ENCODE measurements around the gene POP7. TPM values are rescaled to one million over a fixed set of nuclear protein-coding genes. Genes with fewer than 3 reads are reported as not detected.
"Not testable (repeated sequence)": the region's sequence is repeated elsewhere in the genome, so short reads cannot be mapped to it uniquely, and the experiment has no call there.

POP7 gene
- total RNA-seq, 1 experiment from 2014 or later, result 72.6 TPM

- no TSS peak for BruUV-seq (replicated peaks)
- no peaks in the 10 kb centered on the region for H3K27me3 ChIP-seq (replicated peaks; ENCODE audit: insufficient read depth, low read depth, low read length, poor library complexity)
- POLR2A ChIA-PET (ENCODE audit: low non-redundant PET), result no interaction called here
Measured at GRCh38 chr7:100667331-100668068, 38.4 kb upstream of the POP7 start.

GRCh38 chr7:100668069-100668449, 37.9 kb upstream of the POP7 start:
- intact Hi-C loops (cut with micrococcal nuclease; ENCODE audit: unreplicated experiment), result no loop called here
- no peak for DNase-seq (ENCODE audit: low spot score)
- TF ChIP-seq CTCF (conservative IDR thresholded peaks at IDR 0.05; ENCODE audit: low read depth, low read length) (no peak), EZH2 (IDR thresholded peaks at IDR 0.05; ENCODE audit: borderline replicate concordance, low read depth, low read length, poor library complexity, severe bottlenecking) (no peak)
- Histone ChIP-seq H3K27ac (ENCODE audit: low read depth, low read length, poor library complexity, severe bottlenecking) (no peak overlapping the region), H3K4me1 (ENCODE audit: insufficient read depth, low read length, poor library complexity, severe bottlenecking) (no peaks in the 10 kb centered on the region), H3K4me3 (ENCODE audit: low read depth, low read length, poor library complexity, severe bottlenecking) (no peak overlapping the region), H3K9me3 (ENCODE audit: low read depth, low read length, poor library complexity, severe bottlenecking) (no peaks in the 10 kb centered on the region), H3K27me3 (replicated peaks; ENCODE audit: insufficient read depth, low read depth, low read length, poor library complexity) (no peaks in the 10 kb centered on the region), H3K36me3 (ENCODE audit: insufficient read depth, low read length, poor library complexity, severe bottlenecking) (no peaks in the 10 kb centered on the region)
- no TSS peak for BruUV-seq (replicated peaks)
- CTCF ChIA-PET, result no interaction called here
- POLR2A ChIA-PET (ENCODE audit: low non-redundant PET), result no interaction called here

More at GRCh38 chr7:100667331-100668068, 38.4 kb upstream of the POP7 start:
- intact Hi-C loops (cut with micrococcal nuclease; ENCODE audit: unreplicated experiment), result no loop called here
- DNase-seq (ENCODE audit: low spot score), result no peak
- CTCF ChIA-PET, result no interaction called here
- Histone ChIP-seq H3K27ac (ENCODE audit: low read depth, low read length, poor library complexity, severe bottlenecking) (no peak overlapping the region), H3K9me3 (ENCODE audit: low read depth, low read length, poor library complexity, severe bottlenecking) (no peaks in the 10 kb centered on the region), H3K4me1 (ENCODE audit: insufficient read depth, low read length, poor library complexity, severe bottlenecking) (no peaks in the 10 kb centered on the region), H3K4me3 (ENCODE audit: low read depth, low read length, poor library complexity, severe bottlenecking) (no peak overlapping the region), H3K36me3 (ENCODE audit: insufficient read depth, low read length, poor library complexity, severe bottlenecking) (no peaks in the 10 kb centered on the region)
- no peak for TF ChIP-seq CTCF (conservative IDR thresholded peaks at IDR 0.05; ENCODE audit: low read depth, low read length)
- no peak for TF ChIP-seq EZH2 (IDR thresholded peaks at IDR 0.05; ENCODE audit: borderline replicate concordance, low read depth, low read length, poor library complexity, severe bottlenecking)

GRCh38 chr7:100669106-100669505, 36.8 kb upstream of the POP7 start:
- CTCF ChIA-PET; BruUV-seq (replicated peaks); POLR2A ChIA-PET (ENCODE audit: low non-redundant PET); H3K4me3 ChIP-seq (ENCODE audit: low read depth, low read length, poor library complexity, severe bottlenecking); DNase-seq (ENCODE audit: low spot score); H3K27me3 ChIP-seq (replicated peaks; ENCODE audit: insufficient read depth, low read depth, low read length, poor library complexity); H3K27ac ChIP-seq (ENCODE audit: low read depth, low read length, poor library complexity, severe bottlenecking); H3K9me3 ChIP-seq (ENCODE audit: low read depth, low read length, poor library complexity, severe bottlenecking); H3K4me1 ChIP-seq (ENCODE audit: insufficient read depth, low read length, poor library complexity, severe bottlenecking); H3K36me3 ChIP-seq (ENCODE audit: insufficient read depth, low read length, poor library complexity, severe bottlenecking); intact Hi-C loops (cut with micrococcal nuclease; ENCODE audit: unreplicated experiment): not testable (repeated sequence)

GRCh38 chr7:100670074-100670473, 35.8 kb upstream of the POP7 start:
- no peak for DNase-seq (ENCODE audit: low spot score)
- no peaks in the 10 kb centered on the region for H3K4me1 ChIP-seq (ENCODE audit: insufficient read depth, low read length, poor library complexity, severe bottlenecking)
- H3K4me3 ChIP-seq (ENCODE audit: low read depth, low read length, poor library complexity, severe bottlenecking), result no peak overlapping the region
- no peak overlapping the region for H3K27ac ChIP-seq (ENCODE audit: low read depth, low read length, poor library complexity, severe bottlenecking)
- H3K9me3 ChIP-seq (ENCODE audit: low read depth, low read length, poor library complexity, severe bottlenecking), result no peaks in the 10 kb centered on the region
- no peaks in the 10 kb centered on the region for H3K27me3 ChIP-seq (replicated peaks; ENCODE audit: insufficient read depth, low read depth, low read length, poor library complexity)
- TF ChIP-seq CTCF (conservative IDR thresholded peaks at IDR 0.05; ENCODE audit: low read depth, low read length) (no peak), EZH2 (IDR thresholded peaks at IDR 0.05; ENCODE audit: borderline replicate concordance, low read depth, low read length, poor library complexity, severe bottlenecking) (no peak)
- no TSS peak for BruUV-seq (replicated peaks)
- H3K36me3 ChIP-seq (ENCODE audit: insufficient read depth, low read length, poor library complexity, severe bottlenecking), result no peaks in the 10 kb centered on the region
- ChIA-PET POLR2A (ENCODE audit: low non-redundant PET) (no interaction called here), CTCF (no interaction called here)
- intact Hi-C loops (cut with micrococcal nuclease; ENCODE audit: unreplicated experiment), result loop anchor here (5.0 to 10.0 kb wide), 3 partner anchors 38 to 193 kb away; partner anchors contain the start of genes FBXO24, LRCH4 and TSC22D4

Measured in A673 (cell line).